ENCODE measurements around the gene KIR3DL2.
"Not testable (repeated sequence)": the region's sequence is repeated elsewhere in the genome, so short reads cannot be mapped to it uniquely, and the experiment has no call there.

DNA sequence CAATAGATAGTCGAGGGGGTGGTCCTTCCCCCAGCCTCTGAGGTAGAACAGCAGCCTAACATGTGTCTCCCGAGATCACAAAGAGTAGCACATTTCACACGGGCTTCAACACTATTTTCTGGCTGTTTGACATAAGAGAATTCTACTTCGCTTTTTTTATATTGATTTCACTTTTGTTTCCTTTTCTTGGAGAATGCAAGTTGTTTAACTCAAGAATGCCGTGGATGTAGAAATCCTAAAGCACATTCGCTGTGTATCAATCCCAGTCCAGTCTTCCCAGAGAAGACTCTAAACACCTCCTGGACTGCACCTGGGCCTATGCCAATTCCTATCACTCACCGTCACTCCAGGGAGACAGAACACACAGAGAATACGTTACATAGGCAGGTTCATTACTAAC, 22.2 kb upstream of the KIR3DL2 start:
- TF ChIP-seq, protein P1, sequence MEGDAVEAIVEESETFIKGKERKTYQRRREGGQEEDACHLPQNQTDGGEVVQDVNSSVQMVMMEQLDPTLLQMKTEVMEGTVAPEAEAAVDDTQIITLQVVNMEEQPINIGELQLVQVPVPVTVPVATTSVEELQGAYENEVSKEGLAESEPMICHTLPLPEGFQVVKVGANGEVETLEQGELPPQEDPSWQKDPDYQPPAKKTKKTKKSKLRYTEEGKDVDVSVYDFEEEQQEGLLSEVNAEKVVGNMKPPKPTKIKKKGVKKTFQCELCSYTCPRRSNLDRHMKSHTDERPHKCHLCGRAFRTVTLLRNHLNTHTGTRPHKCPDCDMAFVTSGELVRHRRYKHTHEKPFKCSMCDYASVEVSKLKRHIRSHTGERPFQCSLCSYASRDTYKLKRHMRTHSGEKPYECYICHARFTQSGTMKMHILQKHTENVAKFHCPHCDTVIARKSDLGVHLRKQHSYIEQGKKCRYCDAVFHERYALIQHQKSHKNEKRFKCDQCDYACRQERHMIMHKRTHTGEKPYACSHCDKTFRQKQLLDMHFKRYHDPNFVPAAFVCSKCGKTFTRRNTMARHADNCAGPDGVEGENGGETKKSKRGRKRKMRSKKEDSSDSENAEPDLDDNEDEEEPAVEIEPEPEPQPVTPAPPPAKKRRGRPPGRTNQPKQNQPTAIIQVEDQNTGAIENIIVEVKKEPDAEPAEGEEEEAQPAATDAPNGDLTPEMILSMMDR (IDR thresholded peaks at IDR 0.05): not testable (repeated sequence)
- TF ChIP-seq POLR2A (IDR thresholded peaks at IDR 0.05): not testable (repeated sequence)

Data from gastroesophageal sphincter (tissue), 3 donors.